ENCODE data around the gene NMT1. TPM values are rescaled to one million over a fixed set of nuclear protein-coding genes. Genes with fewer than 3 reads are reported as not detected.

NMT1 gene
- total and polyA plus RNA-seq, 4 donors: 27.0 to 83.7 (median 42.6) TPM

GRCh38 chr17:45040459-45040858 is 20.7 kb upstream of the NMT1 start:
- H3K4me1 ChIP-seq (ENCODE audit: control insufficient read depth in 4 of 4, insufficient read depth in 4 of 4, low read length in 3 of 4): peaks cover 5 to 15% (median 10%) of the 10 kb centered on the region in 4 donors
- no peak for DNase-seq (ENCODE audit: low spot score)
- no peaks in the 10 kb centered on the region for H3K27me3 ChIP-seq (ENCODE audit: control insufficient read depth in 4 of 4, insufficient read depth in 4 of 4, low read length in 3 of 4)
- no peak overlapping the region for H3K9ac ChIP-seq (ENCODE audit: low read depth in 1 of 2, low read length in 2 of 2)
- WGBS: 92% methylated on average over 4 of the region's 4 CpGs
- H3K36me3 ChIP-seq (ENCODE audit: control insufficient read depth in 4 of 4, insufficient read depth in 3 of 4, low read depth in 1 of 4, low read length in 3 of 4): no peaks in the 10 kb centered on the region
- no peak overlapping the region for H3K4me3 ChIP-seq (ENCODE audit: low read depth in 1 of 3, low read length in 3 of 3)
- no peak overlapping the region for H3K27ac ChIP-seq (ENCODE audit: low read depth in 1 of 2, low read length in 2 of 2)
- H3K9me3 ChIP-seq (ENCODE audit: control insufficient read depth in 4 of 4, low read length in 3 of 4): no peaks in the 10 kb centered on the region
- TF ChIP-seq RXRA (IDR thresholded peaks at IDR 0.05) (no peak), MAX (IDR thresholded peaks at IDR 0.05) (no peak), YY1 (IDR thresholded peaks at IDR 0.05) (no peak), HNF4G (IDR thresholded peaks at IDR 0.05) (no peak), FOXA2 (IDR thresholded peaks at IDR 0.05) (no peak), RAD21 (IDR thresholded peaks at IDR 0.05) (no peak), ATF3 (IDR thresholded peaks at IDR 0.05) (no peak), FOXA1 (IDR thresholded peaks at IDR 0.05) (no peak)

DNA sequence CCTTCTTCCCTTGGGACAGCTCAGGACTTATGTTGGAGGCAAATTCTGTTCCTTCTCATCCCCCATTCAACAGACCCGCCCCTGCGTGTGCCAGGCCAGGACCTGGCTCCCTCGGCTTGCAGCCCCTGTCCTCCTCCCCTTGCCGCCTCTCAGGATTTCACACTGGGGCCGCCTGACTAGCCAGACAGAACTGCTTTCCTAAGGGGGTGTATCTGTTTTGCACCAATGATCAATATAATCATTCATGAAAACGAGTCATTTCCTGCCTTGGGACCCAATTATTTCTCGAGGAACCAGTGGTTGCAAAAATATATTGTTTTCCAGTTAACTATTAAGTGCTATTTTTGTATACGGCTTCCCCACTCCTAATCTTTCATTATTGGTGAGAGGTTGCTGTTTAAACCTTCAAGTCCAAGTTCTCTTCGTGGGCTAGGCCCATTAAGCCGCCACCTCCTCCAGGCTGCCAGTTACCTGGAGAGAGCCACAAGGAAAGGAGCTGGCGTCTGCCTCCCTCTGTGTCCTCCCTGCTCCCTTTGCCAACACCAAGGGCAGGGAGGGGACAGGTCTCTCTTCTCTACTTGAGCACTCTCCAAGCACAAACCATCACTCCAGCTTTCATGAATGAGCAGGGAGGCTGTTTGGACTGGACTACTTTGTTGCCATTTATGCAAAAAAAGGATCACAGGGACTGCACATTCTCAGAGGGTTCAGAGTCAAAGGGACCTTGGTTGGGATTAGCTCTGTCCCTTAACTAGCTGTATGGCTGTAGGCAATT is 18.6 kb upstream of the NMT1 start:
- H3K9ac ChIP-seq (ENCODE audit: low read depth in 1 of 2, low read length in 2 of 2): no peak overlapping the region
- WGBS: 89% methylated on average over 11 of the region's 11 CpGs
- DNase-seq (ENCODE audit: low spot score): no peak
- H3K36me3 ChIP-seq (ENCODE audit: control insufficient read depth in 4 of 4, insufficient read depth in 3 of 4, low read depth in 1 of 4, low read length in 3 of 4): no peaks in the 10 kb centered on the region
- H3K27me3 ChIP-seq (ENCODE audit: control insufficient read depth in 4 of 4, insufficient read depth in 4 of 4, low read length in 3 of 4): no peaks in the 10 kb centered on the region
- peaks cover 5 to 14% (median 8%) of the 10 kb centered on the region in 4 donors for H3K4me1 ChIP-seq (ENCODE audit: control insufficient read depth in 4 of 4, insufficient read depth in 4 of 4, low read length in 3 of 4)
- no peak overlapping the region for H3K4me3 ChIP-seq (ENCODE audit: low read depth in 1 of 3, low read length in 3 of 3)
- H3K27ac ChIP-seq (ENCODE audit: low read depth in 1 of 2, low read length in 2 of 2): no peak overlapping the region
- no peaks in the 10 kb centered on the region for H3K9me3 ChIP-seq (ENCODE audit: control insufficient read depth in 4 of 4, low read length in 3 of 4)
- TF ChIP-seq GABPA (IDR thresholded peaks at IDR 0.05 in 1 of 2, conservative IDR thresholded peaks at IDR 0.05 in 1 of 2) (no peak), ATF3 (IDR thresholded peaks at IDR 0.05) (no peak), MAX (IDR thresholded peaks at IDR 0.05) (no peak), HNF4A (conservative IDR thresholded peaks at IDR 0.05) (no peak), JUND (IDR thresholded peaks at IDR 0.05) (no peak), SP1 (IDR thresholded peaks at IDR 0.05) (no peak), EGR1 (IDR thresholded peaks at IDR 0.05; ENCODE audit: low read depth in 2 of 2) (no peak), RXRA (IDR thresholded peaks at IDR 0.05) (no peak), NR2F2 (IDR thresholded peaks at IDR 0.05) (no peak), RAD21 (IDR thresholded peaks at IDR 0.05) (no peak)
- TF ChIP-seq, protein P1, sequence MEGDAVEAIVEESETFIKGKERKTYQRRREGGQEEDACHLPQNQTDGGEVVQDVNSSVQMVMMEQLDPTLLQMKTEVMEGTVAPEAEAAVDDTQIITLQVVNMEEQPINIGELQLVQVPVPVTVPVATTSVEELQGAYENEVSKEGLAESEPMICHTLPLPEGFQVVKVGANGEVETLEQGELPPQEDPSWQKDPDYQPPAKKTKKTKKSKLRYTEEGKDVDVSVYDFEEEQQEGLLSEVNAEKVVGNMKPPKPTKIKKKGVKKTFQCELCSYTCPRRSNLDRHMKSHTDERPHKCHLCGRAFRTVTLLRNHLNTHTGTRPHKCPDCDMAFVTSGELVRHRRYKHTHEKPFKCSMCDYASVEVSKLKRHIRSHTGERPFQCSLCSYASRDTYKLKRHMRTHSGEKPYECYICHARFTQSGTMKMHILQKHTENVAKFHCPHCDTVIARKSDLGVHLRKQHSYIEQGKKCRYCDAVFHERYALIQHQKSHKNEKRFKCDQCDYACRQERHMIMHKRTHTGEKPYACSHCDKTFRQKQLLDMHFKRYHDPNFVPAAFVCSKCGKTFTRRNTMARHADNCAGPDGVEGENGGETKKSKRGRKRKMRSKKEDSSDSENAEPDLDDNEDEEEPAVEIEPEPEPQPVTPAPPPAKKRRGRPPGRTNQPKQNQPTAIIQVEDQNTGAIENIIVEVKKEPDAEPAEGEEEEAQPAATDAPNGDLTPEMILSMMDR (IDR thresholded peaks at IDR 0.05; ENCODE audit: low read depth, low read length, missing input control): no peak
